Kidney (tissue), 14 donors: ENCODE measurements around the gene CGNL1. TPM values are rescaled to one million over a fixed set of nuclear protein-coding genes. Genes with fewer than 3 reads are reported as not detected.
A peak's percentile ranks its signal among the peaks of the same experiment; 100 is the strongest.

Experiments
- DNase-seq, 5 donors: peaks; one replicate each; pipeline ENCODE4 v3.0.0-alpha.2; 2013 to 2020
- FAIRE-seq: peaks from 2 replicates; lab custom pipeline; 2012; peaks lifted over from hg19 to GRCh38; lab: Jason Lieb, UNC
- H3K27ac ChIP-seq, 2 donors: one replicate each; pipeline ENCODE4 v1.7.0; 2013; ENCODE audit warnings: low read depth in 2 of 2, low read length in 2 of 2, inconsistent platforms in 1 of 2
- H3K27me3 ChIP-seq: one replicate; pipeline ENCODE4 v1.7.1; 2013; ENCODE audit warnings: low read length, inconsistent platforms; ENCODE audit not compliant: control insufficient read depth, insufficient read depth
- H3K36me3 ChIP-seq, 3 donors: one replicate each; pipeline versions ENCODE4 v1.7.0 to v1.7.1; 2013; ENCODE audit warnings: low read length in 3 of 3, control low read depth in 1 of 3, inconsistent platforms in 1 of 3; ENCODE audit not compliant: insufficient read depth in 3 of 3, control insufficient read depth in 2 of 3
- H3K4me1 ChIP-seq, 3 donors: one replicate each; pipeline versions ENCODE4 v1.7.0 to v1.7.1; 2013; ENCODE audit warnings: low read length in 3 of 3, inconsistent platforms in 1 of 3, low read depth in 1 of 3; ENCODE audit not compliant: control insufficient read depth in 2 of 3, insufficient read depth in 2 of 3
- H3K4me3 ChIP-seq, 3 donors: one replicate each; pipeline versions ENCODE4 v1.7.0 to v1.8.1; 2013; ENCODE audit warnings: low read length in 3 of 3, control low read depth in 1 of 3, inconsistent platforms in 1 of 3
- H3K9ac ChIP-seq, 3 donors: one replicate each; pipeline versions ENCODE4 v1.7.0 to v1.7.1; 2013; ENCODE audit warnings: low read length in 3 of 3, control low read depth in 1 of 3, inconsistent platforms in 1 of 3
- H3K9me3 ChIP-seq, 3 donors: one replicate each; pipeline versions ENCODE4 v1.7.0 to v1.7.1; 2013; ENCODE audit warnings: low read length in 3 of 3, control low read depth in 1 of 3, inconsistent platforms in 1 of 3; ENCODE audit not compliant: control insufficient read depth in 2 of 3, insufficient read depth in 1 of 3
- CTCF ChIP-seq: IDR thresholded peaks from 3 replicates; pipeline ENCODE4 v1.5.1; 2012; ENCODE audit warnings: mild to moderate bottlenecking, moderate library complexity, borderline replicate concordance; ENCODE audit not compliant: insufficient read depth; ENCODE audit errors: extremely low read depth
- intact Hi-C: fragments of 100-400 bp; cut with DNase I; formaldehyde crosslinking; loops from one replicate; pipeline ENCODE4 v1.11.1; 2022
- polyA plus RNA-seq: library from polyadenylated mRNA; stranded (reverse); fragments of 350-450 nt; fragmentation: Illumina TruSeq; extraction: RNeasy Lipid Tissue Mini Kit (QIAGEN cat#74804); gene quantifications from one replicate; pipeline ENCODE4 v1.2.3, GENCODE V29; 2014; ENCODE audit warnings: low read depth, low replicate concordance; ENCODE audit not compliant: insufficient read depth
- total RNA-seq: library from RNA; stranded (reverse); fragmentation: NEBNext Ultra II Directional; extraction: Animal tissue kit (Norgen Biotek cat#: 25700); gene quantifications from one replicate; pipeline ENCODE4 v1.2.1, GENCODE V29; 2021
- donor health status: control.
- donor health status: control.
- donor health status: control.
- donor health status: control.
- donor health status: control.
- donor health status: DM: yes; HTN: yes; CAD: no.
- donor health status: Normal renal cell carcinoma (clear cell type).

CGNL1 gene
- total and polyA plus RNA-seq, 2 donors from 2014 or later: 62.0 to 81.5 TPM

GRCh38 chr15:57457726-57458125, 81.4 kb downstream of the CGNL1 start:
- FAIRE-seq (no peak), DNase-seq (no peak)
- Histone ChIP-seq H3K4me3 (no peak overlapping the region), H3K4me1 (peaks cover 0 to 8% (median 0%) of the 10 kb centered on the region in 3 donors), H3K27me3 (no peaks in the 10 kb centered on the region), H3K36me3 (peaks cover 0 to 61% (median 32%) of the 10 kb centered on the region in 3 donors), H3K9ac (no peak overlapping the region), H3K9me3 (no peaks in the 10 kb centered on the region), H3K27ac (peak overlapping the region in 1 of 2 donors; percentile 10)
- TF ChIP-seq CTCF: no peak
- intact Hi-C loops: no loop called here

GRCh38 chr15:57458356-57458781, 82.1 kb downstream of the CGNL1 start:
- H3K27me3 ChIP-seq: no peaks in the 10 kb centered on the region
- intact Hi-C loops: no loop called here
- FAIRE-seq: no peak

GRCh38 chr15:57460208-57460816, 84.0 kb downstream of the CGNL1 start:
- no peaks in the 10 kb centered on the region for H3K9me3 ChIP-seq
- no peak for FAIRE-seq

More at GRCh38 chr15:57458356-57458781, 82.1 kb downstream of the CGNL1 start:
- Histone ChIP-seq H3K27ac (no peak overlapping the region), H3K9me3 (no peaks in the 10 kb centered on the region), H3K9ac (no peak overlapping the region), H3K4me1 (peaks cover 0 to 8% (median 0%) of the 10 kb centered on the region in 3 donors), H3K36me3 (peaks cover 0 to 67% (median 33%) of the 10 kb centered on the region in 3 donors), H3K4me3 (no peak overlapping the region)
- TF ChIP-seq CTCF: no peak
- DNase-seq: no peak

More at GRCh38 chr15:57460208-57460816, 84.0 kb downstream of the CGNL1 start:
- Histone ChIP-seq H3K9ac (no peak overlapping the region), H3K36me3 (peaks cover 0 to 60% (median 34%) of the 10 kb centered on the region in 3 donors), H3K4me3 (no peak overlapping the region), H3K27me3 (no peaks in the 10 kb centered on the region), H3K27ac (peak overlapping the region; percentile 5 to 36), H3K4me1 (peaks cover 0 to 8% (median 0%) of the 10 kb centered on the region in 3 donors)
- no peak for TF ChIP-seq CTCF
- no peak for DNase-seq
- intact Hi-C loops: no loop called here
